ENCODE results near the gene TMEM223.
"Not testable (repeated sequence)": the region's sequence is repeated elsewhere in the genome, so short reads cannot be mapped to it uniquely, and the experiment has no call there.

TMEM223 gene, protein sequence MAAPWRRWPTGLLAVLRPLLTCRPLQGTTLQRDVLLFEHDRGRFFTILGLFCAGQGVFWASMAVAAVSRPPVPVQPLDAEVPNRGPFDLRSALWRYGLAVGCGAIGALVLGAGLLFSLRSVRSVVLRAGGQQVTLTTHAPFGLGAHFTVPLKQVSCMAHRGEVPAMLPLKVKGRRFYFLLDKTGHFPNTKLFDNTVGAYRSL

GRCh38 chr11:62791501-62792201, at the start of gene TMEM223:
Gene TMEM223 (minus strand): TSS chr11:62792006. CDS start chr11:62791994, 12 bp downstream.
- H3K4me1 ChIP-seq (ENCODE audit: insufficient read depth, low read length, poor library complexity, severe bottlenecking) = peaks cover 27% of the 10 kb centered on the region

DNA sequence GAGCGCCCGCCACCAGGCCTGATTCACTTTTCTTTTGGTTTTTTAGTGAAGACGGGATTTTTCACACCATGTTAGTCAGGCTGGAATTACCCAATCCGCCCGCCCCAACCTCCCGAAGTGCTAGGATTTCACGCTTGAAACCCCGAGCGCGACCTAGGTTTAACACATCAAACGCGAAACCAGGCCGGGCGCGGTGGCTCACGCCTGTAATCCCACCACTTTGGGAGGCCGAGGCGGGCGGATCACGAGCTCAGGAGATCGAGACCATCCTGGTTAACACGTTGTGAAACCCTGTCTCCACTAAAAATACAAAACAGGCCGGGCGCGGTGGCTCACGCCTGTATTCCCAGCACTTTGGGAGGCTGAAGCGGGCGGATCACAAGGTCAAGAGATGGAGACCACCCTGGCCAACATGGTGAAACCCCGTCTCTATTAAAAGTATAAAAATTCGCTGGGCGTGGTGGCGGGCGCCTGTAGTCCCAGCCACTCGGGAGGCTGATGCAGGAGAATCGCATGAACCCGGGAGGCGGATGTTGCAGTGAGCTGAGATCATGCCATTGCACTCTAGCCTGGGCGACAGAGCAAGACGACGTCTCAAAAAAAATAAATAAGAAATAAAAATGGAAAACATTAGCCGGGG, 49.0 kb upstream of the TMEM223 start:
- H2AFZ ChIP-seq (ENCODE audit: low read length) = peak overlapping the region; percentile 63; the same call in 1 of the 2 replicates
- H4K20me1 ChIP-seq (ENCODE audit: insufficient read depth, low read length, poor library complexity, severe bottlenecking); H3K36me3 ChIP-seq (ENCODE audit: insufficient read depth, low read length); H3K27me3 ChIP-seq (ENCODE audit: insufficient read depth, low read length, poor library complexity, severe bottlenecking); H3F3A ChIP-seq (ENCODE audit: low read depth); H3K9me2 ChIP-seq (replicated peaks; ENCODE audit: low read depth, low read length); H3K9me3 ChIP-seq (ENCODE audit: insufficient read depth, low read depth, low read length): not testable (repeated sequence)
- H3K79me2 ChIP-seq (ENCODE audit: insufficient read depth, low read length) = peaks cover 30% of the 10 kb centered on the region
- H3K4me1 ChIP-seq (ENCODE audit: insufficient read depth, low read length, poor library complexity, severe bottlenecking) = peaks cover 22% of the 10 kb centered on the region
- peak overlapping the region; percentile 87 for H3K4me3 ChIP-seq (ENCODE audit: low read length, poor library complexity, severe bottlenecking)
- peak overlapping the region; percentile 90 for H3K4me2 ChIP-seq (ENCODE audit: low read depth, low read length, poor library complexity, severe bottlenecking)
- peak overlapping the region; percentile 97 for H3K9ac ChIP-seq (ENCODE audit: low read depth, low read length, poor library complexity, severe bottlenecking)

More at GRCh38 chr11:62791501-62792201, at the start of gene TMEM223:
- no peaks in the 10 kb centered on the region for H3K9me3 ChIP-seq (ENCODE audit: insufficient read depth, low read depth, low read length)
- peaks cover 41% of the 10 kb centered on the region for H3K36me3 ChIP-seq (ENCODE audit: insufficient read depth, low read length)
- H3K4me3 ChIP-seq (ENCODE audit: low read length, poor library complexity, severe bottlenecking) = peak within 1 kb of the TSS; percentile 96
- H2AFZ ChIP-seq (ENCODE audit: low read length) = peak within 1 kb of the TSS; percentile 77
- peaks cover 21% of the 10 kb centered on the region for H4K20me1 ChIP-seq (ENCODE audit: insufficient read depth, low read length, poor library complexity, severe bottlenecking)
- peak within 1 kb of the TSS; percentile 96 for H3K9ac ChIP-seq (ENCODE audit: low read depth, low read length, poor library complexity, severe bottlenecking)
- peak within 1 kb of the TSS; percentile 91 for H3K4me2 ChIP-seq (ENCODE audit: low read depth, low read length, poor library complexity, severe bottlenecking)
- peaks cover 53% of the 10 kb centered on the region for H3K79me2 ChIP-seq (ENCODE audit: insufficient read depth, low read length)
- H3K27me3 ChIP-seq (ENCODE audit: insufficient read depth, low read length, poor library complexity, severe bottlenecking) = no peaks in the 10 kb centered on the region
- no peak for TF ChIP-seq EZH2phosphoT487 (IDR thresholded peaks at IDR 0.05; ENCODE audit: borderline replicate concordance)
- TF ChIP-seq, protein P1, sequence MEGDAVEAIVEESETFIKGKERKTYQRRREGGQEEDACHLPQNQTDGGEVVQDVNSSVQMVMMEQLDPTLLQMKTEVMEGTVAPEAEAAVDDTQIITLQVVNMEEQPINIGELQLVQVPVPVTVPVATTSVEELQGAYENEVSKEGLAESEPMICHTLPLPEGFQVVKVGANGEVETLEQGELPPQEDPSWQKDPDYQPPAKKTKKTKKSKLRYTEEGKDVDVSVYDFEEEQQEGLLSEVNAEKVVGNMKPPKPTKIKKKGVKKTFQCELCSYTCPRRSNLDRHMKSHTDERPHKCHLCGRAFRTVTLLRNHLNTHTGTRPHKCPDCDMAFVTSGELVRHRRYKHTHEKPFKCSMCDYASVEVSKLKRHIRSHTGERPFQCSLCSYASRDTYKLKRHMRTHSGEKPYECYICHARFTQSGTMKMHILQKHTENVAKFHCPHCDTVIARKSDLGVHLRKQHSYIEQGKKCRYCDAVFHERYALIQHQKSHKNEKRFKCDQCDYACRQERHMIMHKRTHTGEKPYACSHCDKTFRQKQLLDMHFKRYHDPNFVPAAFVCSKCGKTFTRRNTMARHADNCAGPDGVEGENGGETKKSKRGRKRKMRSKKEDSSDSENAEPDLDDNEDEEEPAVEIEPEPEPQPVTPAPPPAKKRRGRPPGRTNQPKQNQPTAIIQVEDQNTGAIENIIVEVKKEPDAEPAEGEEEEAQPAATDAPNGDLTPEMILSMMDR (conservative IDR thresholded peaks at IDR 0.05; ENCODE audit: low read length) = no peak
- no peaks in the 10 kb centered on the region for H3K9me2 ChIP-seq (replicated peaks; ENCODE audit: low read depth, low read length)
- H3F3A ChIP-seq (ENCODE audit: low read depth) = 0 out of 2 replicates have a peak, but pooled peaks cover 4% of the 10 kb centered on the region

DNA sequence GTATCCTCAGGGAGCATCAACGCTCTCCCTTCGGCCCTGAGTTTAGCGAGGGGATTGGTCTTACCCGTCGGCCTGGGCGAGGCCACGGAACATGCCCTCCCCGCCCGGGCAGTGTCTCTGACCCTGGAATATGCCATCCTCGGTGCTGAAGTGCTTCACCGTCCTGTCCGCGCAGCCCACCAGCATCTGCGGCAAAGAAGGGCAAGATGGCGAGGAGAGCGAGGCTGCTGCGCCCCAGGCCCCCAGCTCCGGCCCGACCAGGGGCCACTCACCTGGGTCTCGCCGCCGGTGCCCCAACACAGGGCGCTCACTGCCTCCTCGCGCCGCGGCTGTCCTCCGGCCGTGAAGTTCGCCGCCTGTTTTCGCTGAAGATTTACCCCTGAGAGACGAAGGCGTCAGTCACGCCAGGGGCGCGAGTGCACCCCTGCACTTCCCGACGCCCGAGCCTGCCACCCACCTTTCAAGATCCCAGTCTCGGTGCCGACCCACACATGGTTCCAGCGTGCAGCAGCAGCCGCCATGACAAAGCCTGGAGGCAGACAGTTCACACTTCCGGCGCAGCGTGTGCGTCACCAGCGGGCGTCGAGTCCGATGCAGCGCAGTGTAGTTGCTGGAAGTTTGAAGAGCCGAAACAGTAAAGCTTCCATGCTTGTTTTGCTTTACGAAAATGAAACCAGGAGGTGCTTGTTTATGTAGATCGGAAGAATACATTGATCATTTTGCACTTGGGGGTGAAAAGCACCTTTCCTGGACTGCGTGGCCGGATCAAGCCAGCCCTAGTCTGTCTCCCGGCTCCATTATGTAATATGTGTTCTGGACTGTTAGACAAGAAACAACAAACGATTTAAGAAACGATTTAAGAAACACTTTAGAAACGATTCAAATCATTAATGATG, 47.5 kb upstream of the TMEM223 start, which contains the start of gene WDR74:
TSS of gene WDR74 (minus strand) at position 541 of the 896 bp plus-strand sequence. CDS start at position 521, 20 bp downstream.
- H3K4me3 ChIP-seq (ENCODE audit: low read length, poor library complexity, severe bottlenecking) = peak within 1 kb of the TSS; percentile 87
- peak within 1 kb of the TSS; percentile 75 for H2AFZ ChIP-seq (ENCODE audit: low read length)
- H3K27me3 ChIP-seq (ENCODE audit: insufficient read depth, low read length, poor library complexity, severe bottlenecking) = no peaks in the 10 kb centered on the region
- H4K20me1 ChIP-seq (ENCODE audit: insufficient read depth, low read length, poor library complexity, severe bottlenecking) = no peaks in the 10 kb centered on the region
- H3K9me2 ChIP-seq (replicated peaks; ENCODE audit: low read depth, low read length) = no peaks in the 10 kb centered on the region
- peaks cover 39% of the 10 kb centered on the region for H3K79me2 ChIP-seq (ENCODE audit: insufficient read depth, low read length)
- peak within 1 kb of the TSS; percentile 97 for H3K9ac ChIP-seq (ENCODE audit: low read depth, low read length, poor library complexity, severe bottlenecking)
- H3F3A ChIP-seq (ENCODE audit: low read depth) = peaks cover 9% of the 10 kb centered on the region
- H3K9me3 ChIP-seq (ENCODE audit: insufficient read depth, low read depth, low read length) = no peaks in the 10 kb centered on the region
- H3K4me1 ChIP-seq (ENCODE audit: insufficient read depth, low read length, poor library complexity, severe bottlenecking) = peaks cover 22% of the 10 kb centered on the region
- peaks cover 11% of the 10 kb centered on the region; the same call in 1 of the 2 replicates for H3K36me3 ChIP-seq (ENCODE audit: insufficient read depth, low read length)
- TF ChIP-seq EZH2phosphoT487 (IDR thresholded peaks at IDR 0.05; ENCODE audit: borderline replicate concordance) = no peak
- TF ChIP-seq, protein P1 (conservative IDR thresholded peaks at IDR 0.05; ENCODE audit: low read length) = no peak
- peak within 1 kb of the TSS; percentile 90 for H3K4me2 ChIP-seq (ENCODE audit: low read depth, low read length, poor library complexity, severe bottlenecking)
